ENCODE measurements around the gene TIMP4.

GRCh38 chr3:12165909-12166308, 7.2 kb upstream of the TIMP4 start:
- TF ChIP-seq, protein P1, sequence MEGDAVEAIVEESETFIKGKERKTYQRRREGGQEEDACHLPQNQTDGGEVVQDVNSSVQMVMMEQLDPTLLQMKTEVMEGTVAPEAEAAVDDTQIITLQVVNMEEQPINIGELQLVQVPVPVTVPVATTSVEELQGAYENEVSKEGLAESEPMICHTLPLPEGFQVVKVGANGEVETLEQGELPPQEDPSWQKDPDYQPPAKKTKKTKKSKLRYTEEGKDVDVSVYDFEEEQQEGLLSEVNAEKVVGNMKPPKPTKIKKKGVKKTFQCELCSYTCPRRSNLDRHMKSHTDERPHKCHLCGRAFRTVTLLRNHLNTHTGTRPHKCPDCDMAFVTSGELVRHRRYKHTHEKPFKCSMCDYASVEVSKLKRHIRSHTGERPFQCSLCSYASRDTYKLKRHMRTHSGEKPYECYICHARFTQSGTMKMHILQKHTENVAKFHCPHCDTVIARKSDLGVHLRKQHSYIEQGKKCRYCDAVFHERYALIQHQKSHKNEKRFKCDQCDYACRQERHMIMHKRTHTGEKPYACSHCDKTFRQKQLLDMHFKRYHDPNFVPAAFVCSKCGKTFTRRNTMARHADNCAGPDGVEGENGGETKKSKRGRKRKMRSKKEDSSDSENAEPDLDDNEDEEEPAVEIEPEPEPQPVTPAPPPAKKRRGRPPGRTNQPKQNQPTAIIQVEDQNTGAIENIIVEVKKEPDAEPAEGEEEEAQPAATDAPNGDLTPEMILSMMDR (IDR thresholded peaks at IDR 0.05): no peak
- TF ChIP-seq POLR2A (IDR thresholded peaks at IDR 0.05): no peak
